HG03045 (cell line): ENCODE data around the gene INPP4A.
A peak's percentile ranks its signal among the peaks of the same experiment; 100 is the strongest.
"Not testable (repeated sequence)": the region's sequence is repeated elsewhere in the genome, so short reads cannot be mapped to it uniquely, and the experiment has no call there.

Source experiments
- ATAC-seq: cut with Tn5 transposase; IDR thresholded peaks from one replicate; pipeline ENCODE4 v1.9.1; 2021; ENCODE audit warnings: mild to moderate bottlenecking, moderate library complexity; ENCODE audit not compliant: unreplicated experiment

INPP4A gene

DNA sequence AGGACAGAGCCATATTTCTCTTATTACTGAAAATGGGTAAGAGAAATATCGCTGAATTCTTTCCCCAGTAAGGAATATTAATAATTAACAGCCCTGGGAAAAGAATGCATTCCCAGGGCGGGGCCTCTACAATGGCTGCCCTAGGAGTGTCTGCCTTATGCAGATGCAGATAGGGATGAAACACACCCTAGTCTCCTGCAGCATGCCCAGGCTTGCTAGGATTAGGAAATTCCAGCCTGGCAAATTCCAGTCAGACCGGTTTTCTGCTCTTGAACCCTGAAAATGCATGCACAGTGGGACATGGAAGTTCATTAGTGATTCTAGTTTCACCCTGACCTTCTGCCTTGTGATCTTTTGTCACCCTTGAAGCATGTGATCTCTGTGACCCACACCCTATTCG is 9.0 kb upstream of the INPP4A start:
- ATAC-seq = not testable (repeated sequence)

DNA sequence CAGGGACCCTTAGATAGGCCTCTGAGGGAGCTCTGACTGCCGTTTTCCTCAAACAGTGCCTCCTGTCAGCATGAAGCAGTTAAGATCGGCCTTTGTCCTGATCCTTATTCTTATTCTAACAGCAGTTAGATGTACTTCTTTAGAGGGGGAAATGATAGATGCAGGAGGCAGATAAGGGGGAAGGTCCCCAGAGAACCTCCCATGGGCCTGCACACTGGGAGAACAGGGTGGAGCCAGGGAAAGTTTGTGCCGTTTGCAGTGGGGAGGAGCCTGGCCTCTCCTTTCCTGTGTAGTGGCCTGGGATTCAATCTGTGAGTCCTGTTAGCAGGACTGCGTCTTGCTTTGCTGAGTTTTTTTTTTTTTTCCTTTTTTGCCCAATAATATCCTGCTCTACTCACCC is 7.9 kb upstream of the INPP4A start:
- ATAC-seq = no peak

- ATAC-seq = peak; percentile 68
Observed at GRCh38 chr2:98438190-98439133, 6.2 kb upstream of the INPP4A start.

- no peak for ATAC-seq
Observed at GRCh38 chr2:98441706-98442450, 2.8 kb upstream of the INPP4A start.

DNA sequence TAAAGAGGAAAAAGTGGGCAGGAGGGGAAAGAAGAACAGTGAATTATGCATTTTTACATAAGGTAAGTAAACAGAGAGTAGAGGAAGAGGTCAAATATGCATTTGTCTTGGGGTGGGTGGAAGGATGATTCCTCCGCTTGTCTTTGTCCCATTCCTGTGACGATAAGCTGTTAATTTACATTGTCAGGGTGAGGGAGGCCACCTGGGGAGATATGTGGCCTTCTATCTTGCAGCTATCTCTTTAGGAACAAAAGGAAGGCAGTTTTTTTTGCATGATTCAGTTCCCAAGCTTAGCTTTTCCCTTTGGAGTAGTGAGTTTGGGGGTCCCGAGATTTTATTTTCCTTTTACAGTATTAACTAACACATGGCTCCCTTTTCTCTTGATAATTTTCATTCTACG is 2.2 kb upstream of the INPP4A start:
- ATAC-seq = no peak

DNA sequence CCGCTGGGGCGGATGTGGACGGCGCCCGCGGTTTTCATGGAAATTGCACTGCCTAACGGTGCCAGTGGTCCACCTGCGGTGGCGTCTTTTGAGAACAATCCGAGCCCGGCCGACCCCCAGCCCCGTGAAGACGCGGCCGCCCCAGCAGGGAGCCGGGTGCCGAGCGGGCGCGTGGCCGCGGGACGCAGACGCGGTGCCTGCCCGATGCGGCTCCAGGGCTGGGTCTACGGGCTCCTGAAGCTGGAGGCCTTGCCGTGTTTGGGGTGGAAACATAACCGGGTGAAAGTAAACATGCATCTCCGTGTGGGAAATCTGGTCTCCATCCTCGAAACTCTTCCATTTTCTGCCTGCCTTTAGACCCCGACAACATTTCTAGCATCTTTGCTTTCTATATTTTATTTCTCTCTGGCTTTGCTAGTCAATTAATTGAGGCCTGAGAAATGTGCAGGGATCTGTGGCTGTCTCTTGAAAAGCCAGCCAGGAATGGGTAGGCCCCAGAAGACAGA is 572 bp downstream of the INPP4A start:
- peak; percentile 44 for ATAC-seq

- no peak for ATAC-seq
Observed at GRCh38 chr2:98445683-98446581, 1.3 kb downstream of the INPP4A start.

GRCh38 chr2:98446850-98447249 is 2.2 kb downstream of the INPP4A start:
- ATAC-seq = no peak

DNA sequence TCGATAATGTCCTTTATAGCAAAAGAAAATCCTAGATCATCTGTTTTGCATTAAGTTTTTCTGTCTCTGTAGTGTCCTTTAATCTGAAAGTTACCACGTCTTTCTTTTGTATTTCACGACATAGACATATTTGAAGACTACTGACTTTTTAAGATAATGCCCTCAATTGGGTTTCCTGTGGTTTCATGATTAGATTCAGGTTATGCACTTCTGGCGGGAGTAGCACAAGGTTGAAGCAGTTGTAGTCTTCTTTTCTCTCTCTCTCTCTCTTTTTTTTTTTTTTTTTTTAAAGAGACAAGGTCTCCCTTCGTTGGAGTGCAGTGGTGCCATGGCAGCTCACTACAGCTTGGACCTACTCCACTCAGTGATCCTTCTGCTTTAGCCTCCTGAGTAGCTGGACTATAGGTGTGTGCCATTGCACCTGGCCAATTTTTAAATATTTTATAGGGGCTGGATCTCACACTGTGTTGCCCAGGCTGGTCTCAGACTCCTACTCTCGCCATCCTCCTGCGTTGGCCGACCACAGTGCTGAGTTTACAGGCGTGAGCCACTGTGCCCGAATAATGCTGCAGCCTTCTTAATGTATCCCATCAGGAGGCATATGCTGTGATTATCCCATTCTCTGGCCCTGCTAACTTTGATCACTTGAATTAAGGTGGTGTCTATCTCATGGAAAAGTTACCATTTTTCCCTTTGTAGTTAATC is 3.9 kb downstream of the INPP4A start:
- ATAC-seq = no peak

DNA sequence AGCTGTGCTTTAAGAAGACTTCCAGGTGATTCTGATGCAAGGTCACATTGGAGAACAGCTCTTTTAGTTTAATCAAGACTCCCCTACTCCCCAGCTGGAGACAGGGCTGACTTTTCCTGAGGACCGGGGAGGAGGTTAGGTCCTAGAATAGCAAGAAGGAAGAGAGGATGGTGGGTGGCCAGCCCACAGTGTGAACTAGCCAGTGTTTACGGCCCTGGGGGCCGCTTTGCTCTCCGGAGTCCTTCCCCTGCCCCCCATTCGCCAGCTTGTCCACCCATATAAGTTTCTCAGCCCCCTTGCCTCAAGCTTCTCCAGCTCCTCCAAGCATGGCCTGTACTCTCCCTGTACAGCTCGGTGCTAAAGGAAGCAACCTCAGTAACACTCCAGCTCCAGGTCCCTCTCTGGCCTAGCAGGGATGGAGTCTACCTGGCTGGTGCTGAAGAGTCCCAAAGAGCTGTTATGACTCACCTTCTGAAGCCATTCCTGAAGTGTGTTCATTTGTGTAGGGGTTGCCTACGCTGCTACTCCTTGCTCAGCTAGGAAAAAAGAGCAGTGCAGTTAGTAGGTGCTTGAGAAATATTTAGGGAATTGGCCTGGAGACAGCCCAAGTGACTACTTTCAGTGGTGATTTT is 7.9 kb downstream of the INPP4A start:
- no peak for ATAC-seq

DNA sequence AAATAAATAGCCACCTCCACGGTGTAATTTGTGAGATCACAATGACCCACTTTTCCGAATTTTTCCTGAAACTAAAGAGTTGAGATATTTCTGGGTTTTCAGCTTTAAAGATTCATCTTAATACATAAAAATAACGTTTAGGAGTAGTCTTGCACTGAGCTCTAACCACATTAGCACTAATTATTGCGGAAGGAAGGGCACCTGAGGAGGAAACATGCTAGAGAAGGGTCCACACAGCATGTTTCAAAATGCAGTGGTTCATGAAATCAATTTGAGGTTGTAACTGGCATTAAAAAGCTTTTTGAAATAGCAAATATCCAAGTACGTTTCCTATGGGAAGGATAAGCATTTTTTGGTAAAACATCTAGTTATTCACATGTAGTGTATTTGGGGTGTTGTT is 8.4 kb downstream of the INPP4A start:
- no peak for ATAC-seq

DNA sequence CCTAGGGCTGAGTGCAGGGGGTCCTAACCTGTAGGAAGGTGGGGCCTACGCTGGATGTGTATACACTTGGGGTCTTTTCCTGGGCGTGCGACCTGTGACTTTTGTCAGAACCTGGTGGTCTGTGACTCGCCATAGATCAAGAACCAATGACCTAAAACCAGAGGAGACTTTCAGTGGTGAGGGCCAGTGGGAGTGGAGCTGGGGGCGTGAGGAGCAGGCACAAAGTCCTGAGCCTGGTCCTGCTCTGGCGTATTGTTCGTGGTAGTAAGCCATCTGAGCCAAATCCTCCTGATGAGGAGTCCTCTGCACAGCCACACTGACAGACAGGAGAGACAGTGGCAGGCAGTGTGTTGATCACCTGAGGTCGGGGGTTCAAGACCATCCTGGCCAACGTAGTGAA is 8.9 kb downstream of the INPP4A start:
- ATAC-seq = no peak

DNA sequence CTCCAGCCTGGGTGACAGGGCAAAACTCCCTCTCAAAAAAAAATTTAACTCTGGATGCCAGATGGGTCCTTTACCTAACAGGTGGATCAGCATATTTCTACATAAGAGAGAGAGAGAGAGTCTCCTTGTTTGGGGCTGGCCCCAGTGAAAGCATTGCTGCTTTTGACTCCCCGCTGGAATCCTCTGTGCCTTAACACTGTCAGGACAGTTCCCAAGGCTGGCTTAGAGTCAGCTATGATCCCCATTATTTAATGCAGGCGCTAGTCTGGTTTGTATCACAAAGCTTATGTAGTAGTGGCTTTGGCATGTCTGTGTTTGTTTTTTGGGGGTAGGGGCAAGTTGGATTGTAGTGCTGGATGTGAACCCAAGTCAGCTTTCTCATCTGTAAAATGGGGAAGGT is 9.4 kb downstream of the INPP4A start:
- ATAC-seq = no peak

DNA sequence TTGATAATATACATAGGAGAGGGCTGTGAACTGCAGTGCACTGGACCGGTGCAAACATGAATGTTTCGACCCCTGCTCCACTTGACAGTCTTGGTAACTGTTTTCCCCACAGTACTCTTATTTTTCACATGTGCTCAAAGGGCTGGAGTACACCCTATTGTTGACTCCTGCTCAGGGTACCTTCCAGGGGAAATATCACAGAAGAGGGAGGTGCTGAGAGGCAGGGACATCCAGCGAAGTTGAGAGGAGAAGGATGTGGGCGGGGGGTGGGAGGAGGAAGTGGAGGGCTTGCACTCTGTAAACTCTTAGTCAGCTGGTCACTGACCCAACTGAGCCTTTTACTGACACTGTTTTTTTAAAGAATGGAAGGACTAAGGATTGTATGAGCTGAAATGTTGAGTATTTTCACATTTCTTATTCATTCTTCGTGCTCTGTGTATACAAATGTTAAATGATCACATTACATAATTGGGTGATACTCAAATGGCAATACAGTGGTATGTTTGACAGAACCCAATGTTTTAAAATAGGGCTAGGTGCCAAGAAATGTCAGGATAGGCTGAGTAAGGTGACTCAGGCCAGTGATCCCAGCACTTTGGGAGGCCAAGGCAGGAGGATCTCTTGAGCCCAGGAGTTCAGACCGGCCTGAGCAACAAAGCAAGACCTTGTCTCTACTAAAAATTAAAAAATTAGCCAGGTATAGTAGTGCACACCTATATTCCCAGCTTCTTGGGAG is 10.0 kb downstream of the INPP4A start:
- ATAC-seq = peak; percentile 39

DNA sequence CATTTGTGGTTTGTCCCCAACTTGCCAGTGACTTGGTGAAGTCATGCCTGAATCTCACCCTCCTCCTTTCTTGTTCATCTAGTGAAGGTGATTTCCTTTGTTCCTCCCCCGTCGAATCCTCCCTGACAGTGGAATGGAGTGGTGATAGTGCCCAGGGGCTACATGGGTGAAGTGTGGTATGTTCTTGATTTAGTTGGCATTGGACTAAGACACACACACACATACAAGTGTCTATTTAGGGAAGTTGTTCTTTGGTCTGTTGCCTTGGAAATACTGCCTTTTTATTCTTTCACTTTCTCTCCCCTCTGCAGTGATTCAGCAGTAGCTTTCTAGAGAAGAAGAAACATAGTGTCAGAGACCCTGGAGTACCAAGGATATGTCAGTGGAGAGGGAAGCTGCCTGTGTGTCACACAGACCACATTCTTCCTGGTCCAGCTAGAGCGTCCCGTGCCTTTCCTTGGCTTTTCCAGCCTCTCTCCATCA is 10.9 kb downstream of the INPP4A start:
- peak; percentile 39 for ATAC-seq

GRCh38 chr2:98457045-98457696 is 12.5 kb downstream of the INPP4A start:
- no peak for ATAC-seq

- ATAC-seq = no peak
Observed at GRCh38 chr2:98458207-98458606, 13.5 kb downstream of the INPP4A start.

DNA sequence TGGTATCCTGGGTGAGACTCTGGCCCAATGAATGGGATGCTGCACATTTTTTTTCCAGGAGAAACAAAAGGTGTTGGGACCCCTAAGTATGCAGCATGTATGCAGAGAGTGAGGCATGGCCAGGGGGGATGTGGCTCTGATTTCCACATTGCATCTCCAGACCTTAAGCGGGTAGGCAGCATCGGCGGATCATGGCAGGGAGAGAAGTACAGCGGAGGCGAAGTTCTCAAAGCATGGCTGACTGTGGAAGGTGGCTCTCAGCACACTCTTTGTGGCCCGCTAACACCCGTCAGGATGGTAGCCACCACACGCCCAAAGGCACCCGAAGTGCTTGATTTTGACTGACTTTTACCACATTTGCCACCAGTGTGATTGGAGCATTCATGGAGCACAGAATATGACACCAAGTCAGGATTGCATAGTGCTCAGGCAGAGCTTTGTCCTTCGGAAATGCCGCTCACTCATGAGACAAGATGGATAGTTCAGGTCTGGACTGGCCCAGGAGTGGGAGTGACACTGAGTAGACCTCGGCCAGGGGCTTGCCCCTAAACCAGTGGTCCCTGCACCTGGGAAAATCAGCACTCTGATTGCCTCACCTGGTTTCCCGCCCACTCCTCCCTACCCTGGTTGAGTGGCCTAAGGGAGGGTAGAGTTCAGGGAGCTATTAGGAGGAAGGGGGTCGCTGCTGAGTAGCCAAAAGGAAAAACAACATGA is 14.2 kb downstream of the INPP4A start:
- no peak for ATAC-seq
